SIG-M5 treated with dmso at 0.1 percent for 504 hours (cell line): ENCODE data around the gene IRF1.
A peak's percentile ranks its signal among the peaks of the same experiment; 100 is the strongest.

Source experiments
- DNase-seq: peaks from one replicate; lab custom pipeline; 2025; ENCODE audit not compliant: unreplicated experiment; lab: John Stamatoyannopoulos, UW

Gene IRF1

GRCh38 chr5:132500931-132501628 lies 10.5 kb upstream of the IRF1 start:
- DNase-seq = peak; percentile 76

- DNase-seq = no peak
These were observed 9.8 kb upstream of the IRF1 start for GRCh38 chr5:132500244-132500930.

GRCh38 chr5:132499440-132500243 lies 9.1 kb upstream of the IRF1 start:
- DNase-seq = no peak

GRCh38 chr5:132498686-132499271 lies 8.2 kb upstream of the IRF1 start:
- DNase-seq = no peak

- DNase-seq = no peak
These were observed 7.6 kb upstream of the IRF1 start for GRCh38 chr5:132498152-132498551.

- DNase-seq = no peak
These were observed 7.0 kb upstream of the IRF1 start for GRCh38 chr5:132497488-132497997.

- DNase-seq = peak; percentile 65
These were observed 6.3 kb upstream of the IRF1 start for GRCh38 chr5:132496631-132497487.

GRCh38 chr5:132496191-132496630 lies 5.6 kb upstream of the IRF1 start:
- DNase-seq = peak; percentile 87

GRCh38 chr5:132495667-132496190 lies 5.2 kb upstream of the IRF1 start:
- DNase-seq = peak; percentile 88

- DNase-seq = no peak
These were observed 3.2 kb upstream of the IRF1 start for GRCh38 chr5:132493821-132494220.

GRCh38 chr5:132493241-132493640 lies 2.7 kb upstream of the IRF1 start:
- DNase-seq = no peak

GRCh38 chr5:132492386-132493125 lies 2.0 kb upstream of the IRF1 start:
- DNase-seq = no peak

GRCh38 chr5:132491368-132492364 lies 1.1 kb upstream of the IRF1 start:
- no peak for DNase-seq

- DNase-seq = no peak
These were observed 596 bp downstream of the IRF1 start for GRCh38 chr5:132489871-132490483.

GRCh38 chr5:132489051-132489770 lies 1.4 kb downstream of the IRF1 start:
- DNase-seq = peak; percentile 38

GRCh38 chr5:132488590-132488989 lies 2.0 kb downstream of the IRF1 start:
- no peak for DNase-seq
